Activated naive CD4-positive, alpha-beta T cell treated with anti-CD3 and anti-CD28 coated beads for 36 hours (primary cell): Measurements from ENCODE around the gene CRYGB. TPM values are rescaled to one million over a fixed set of nuclear protein-coding genes. Genes with fewer than 3 reads are reported as not detected.
"Not testable (repeated sequence)": the region's sequence is repeated elsewhere in the genome, so short reads cannot be mapped to it uniquely, and the experiment has no call there.

Experiments
- CTCF ChIA-PET: fragments of 350-600 bp; sonication (Branson Sonifier 250); formaldehyde crosslinking; loops from one replicate; lab custom pipeline; 2021; ENCODE audit warnings: antibody characterized with exemption; lab: Charles Lee
- DNase-seq: peaks from one replicate; pipeline ENCODE4 v3.0.0-alpha.2; 2020
- H3K27ac Mint-ChIP-seq: one replicate; pipeline ENCODE4 v1.8.0; 2021; ENCODE audit warnings: mild to moderate bottlenecking, mixed read lengths
- H3K27me3 Mint-ChIP-seq: one replicate; pipeline ENCODE4 v1.8.0; 2021; ENCODE audit warnings: low read depth, mixed read lengths
- H3K36me3 Mint-ChIP-seq: one replicate; pipeline ENCODE4 v1.8.0; 2021; ENCODE audit warnings: low read depth, mixed read lengths
- H3K4me1 Mint-ChIP-seq: one replicate; pipeline ENCODE4 v1.8.0; 2021; ENCODE audit warnings: low read depth, mixed read lengths
- H3K4me3 Mint-ChIP-seq: one replicate; pipeline ENCODE4 v1.8.0; 2021; ENCODE audit warnings: mild to moderate bottlenecking, moderate library complexity, mixed read lengths
- H3K9me3 Mint-ChIP-seq: one replicate; pipeline ENCODE4 v1.8.0; 2021; ENCODE audit warnings: mixed read lengths
- intact Hi-C: fragments of 100-400 bp; cut with micrococcal nuclease; formaldehyde crosslinking; loops from one replicate; pipeline ENCODE4 v1.15.1; 2023
- total RNA-seq, 2 experiments: library from RNA; stranded (reverse); gene quantifications; one replicate each; pipeline ENCODE4 v1.2.3, GENCODE V29; 2021

Gene CRYGB
- total RNA-seq, 2 experiments from 2014 or later = not detected

GRCh38 chr2:208098701-208099100, 47.3 kb downstream of the CRYGB start:
- H3K36me3 Mint-ChIP-seq, H3K27me3 Mint-ChIP-seq, H3K9me3 Mint-ChIP-seq, DNase-seq, H3K27ac Mint-ChIP-seq, H3K4me1 Mint-ChIP-seq, intact Hi-C loops, H3K4me3 Mint-ChIP-seq, CTCF ChIA-PET: not testable (repeated sequence)

GRCh38 chr2:208098267-208098666, 47.7 kb downstream of the CRYGB start:
- intact Hi-C loops = no loop called here
- no peaks in the 10 kb centered on the region for H3K9me3 Mint-ChIP-seq
- H3K27ac Mint-ChIP-seq = no peak overlapping the region
- H3K4me3 Mint-ChIP-seq = no peak overlapping the region
- no peaks in the 10 kb centered on the region for H3K36me3 Mint-ChIP-seq
- no peak for DNase-seq
- CTCF ChIA-PET = no interaction called here
- H3K27me3 Mint-ChIP-seq = peaks cover 2% of the 10 kb centered on the region
- peaks cover 8% of the 10 kb centered on the region for H3K4me1 Mint-ChIP-seq

- no peaks in the 10 kb centered on the region for H3K36me3 Mint-ChIP-seq
- no peaks in the 10 kb centered on the region for H3K9me3 Mint-ChIP-seq
- peaks cover 2% of the 10 kb centered on the region for H3K27me3 Mint-ChIP-seq
- DNase-seq = no peak
- CTCF ChIA-PET = no interaction called here
- H3K4me1 Mint-ChIP-seq = peaks cover 8% of the 10 kb centered on the region
- H3K4me3 Mint-ChIP-seq = no peak overlapping the region
- intact Hi-C loops = no loop called here
- H3K27ac Mint-ChIP-seq = no peak overlapping the region
These were observed 48.2 kb downstream of the CRYGB start for GRCh38 chr2:208097801-208098200.

GRCh38 chr2:208097313-208097712, 48.6 kb downstream of the CRYGB start:
- Mint-ChIP-seq H3K9me3 (no peaks in the 10 kb centered on the region), H3K4me1 (peaks cover 8% of the 10 kb centered on the region), H3K27ac (no peak overlapping the region), H3K27me3 (peaks cover 2% of the 10 kb centered on the region), H3K36me3 (no peaks in the 10 kb centered on the region), H3K4me3 (no peak overlapping the region)
- DNase-seq = no peak
- intact Hi-C loops = no loop called here
- CTCF ChIA-PET = no interaction called here

- no peaks in the 10 kb centered on the region for H3K36me3 Mint-ChIP-seq
- CTCF ChIA-PET = no interaction called here
- H3K9me3 Mint-ChIP-seq = no peaks in the 10 kb centered on the region
- H3K4me1 Mint-ChIP-seq = peaks cover 3% of the 10 kb centered on the region
- no peak overlapping the region for H3K4me3 Mint-ChIP-seq
- no peak overlapping the region for H3K27ac Mint-ChIP-seq
- intact Hi-C loops = no loop called here
- peaks cover 2% of the 10 kb centered on the region for H3K27me3 Mint-ChIP-seq
- DNase-seq = no peak
These were observed 49.9 kb downstream of the CRYGB start for GRCh38 chr2:208096080-208096479.

- CTCF ChIA-PET = interaction anchor here (0.7 kb wide), 2 partner anchors 15 to 83 kb away, joined by 3 to 4 read pairs; no protein-coding TSS in a partner anchor
- Mint-ChIP-seq H3K36me3 (no peaks in the 10 kb centered on the region), H3K27ac (no peak overlapping the region), H3K9me3 (peaks cover 8% of the 10 kb centered on the region), H3K4me3 (no peak overlapping the region), H3K4me1 (no peaks in the 10 kb centered on the region), H3K27me3 (peaks cover under 1% of the 10 kb centered on the region)
- intact Hi-C loops = no loop called here
- DNase-seq = no peak
These were observed 52.8 kb downstream of the CRYGB start for GRCh38 chr2:208093128-208093527.

Other genes starting within 250 kb of the CRYGB start
- gene PLEKHM3, start 120.6 kb downstream of the CRYGB start, total RNA-seq = 1 to 10 TPM; 6.5 to 7.0 TPM
- gene CRYGD, start 21.6 kb downstream of the CRYGB start, total RNA-seq = not detected
- not detected for gene CRYGC, start 16.3 kb downstream of the CRYGB start, total RNA-seq
- not detected for gene CRYGA, start 17.4 kb upstream of the CRYGB start, total RNA-seq
- not detected for gene C2orf80, start 43.9 kb upstream of the CRYGB start, total RNA-seq
- 10 to 100 TPM; 18.5 to 21.9 TPM for gene IDH1, start 108.9 kb upstream of the CRYGB start, total RNA-seq
- 10 to 100 TPM; 20.2 to 22.4 TPM for gene PIKFYVE, start 120.1 kb upstream of the CRYGB start, total RNA-seq